A172 (cell line): ENCODE results near the gene COG6. TPM values are rescaled to one million over a fixed set of nuclear protein-coding genes. Genes with fewer than 3 reads are reported as not detected.

ENCODE experiments used
- DNase-seq: peaks from one replicate; pipeline ENCODE4 v3.0.0-alpha.2; 2015; ENCODE audit warnings: low spot score
- total RNA-seq: library from RNA; depleted of rRNA; stranded (reverse); fragments of >200 nt; shearing (Covaris generic); gene quantifications from 2 replicates; pipeline ENCODE4 v1.2.3, GENCODE V29; 2014; rRNA removed

COG6 gene
- total RNA-seq, 1 experiment from 2014 or later: 54.6 TPM

GRCh38 chr13:39768962-39769361 is 113.5 kb downstream of the COG6 start:
- no peak for DNase-seq

- no peak for DNase-seq
Measured at GRCh38 chr13:39770221-39771090, 115.0 kb downstream of the COG6 start.

GRCh38 chr13:39773833-39774232 is 118.4 kb downstream of the COG6 start:
- no peak for DNase-seq

- DNase-seq: peak; percentile 45
Measured at GRCh38 chr13:39776439-39776838, 121.0 kb downstream of the COG6 start.

GRCh38 chr13:39777021-39777420 is 121.6 kb downstream of the COG6 start:
- no peak for DNase-seq

- DNase-seq: peak; percentile 75
Measured at GRCh38 chr13:39777527-39778061, 122.1 kb downstream of the COG6 start.

GRCh38 chr13:39779337-39780265 is 124.1 kb downstream of the COG6 start:
- peak; percentile 18 for DNase-seq

- no peak for DNase-seq
Measured at GRCh38 chr13:39780711-39781110, 125.2 kb downstream of the COG6 start.

- no peak for DNase-seq
Measured at GRCh38 chr13:39781381-39781780, 125.9 kb downstream of the COG6 start.

GRCh38 chr13:39783051-39783450 is 127.6 kb downstream of the COG6 start:
- DNase-seq: no peak

GRCh38 chr13:39784347-39784746 is 128.9 kb downstream of the COG6 start:
- no peak for DNase-seq

- DNase-seq: no peak
Measured at GRCh38 chr13:39786091-39786490, 130.6 kb downstream of the COG6 start.

GRCh38 chr13:39787086-39787487 is 131.6 kb downstream of the COG6 start:
- DNase-seq: no peak

- no peak for DNase-seq
Measured at GRCh38 chr13:39788102-39788501, 132.6 kb downstream of the COG6 start.

- no peak for DNase-seq
Measured at GRCh38 chr13:39789451-39789850, 134.0 kb downstream of the COG6 start.

Other genes starting within 250 kb of the COG6 start
- 12.6 and 16.9 TPM in 2 replicates for gene LHFPL6, start 52.5 kb upstream of the COG6 start, total RNA-seq